Activated naive CD8-positive, alpha-beta T cell treated with anti-CD3 and anti-CD28 coated beads, Interleukin-2, amount 10 ng/mL, durations not matched to agents 7 days and 5 days (primary cell): ENCODE results near the gene DYNLL1. TPM values are rescaled to one million over a fixed set of nuclear protein-coding genes. Genes with fewer than 3 reads are reported as not detected.
"Not testable (repeated sequence)": the region's sequence is repeated elsewhere in the genome, so short reads cannot be mapped to it uniquely, and the experiment has no call there.

Experiments
- ATAC-seq: fragments of 150-1000 bp; cut with Tn5 transposase; one replicate; pipeline ENCODE4 v1.10.0; 2021; ENCODE audit warnings: low read depth, moderate library complexity
- POLR2A ChIA-PET: fragments of 350-600 bp; sonication (Branson Sonifier 250); formaldehyde crosslinking; loops from one replicate; lab custom pipeline; 2021; ENCODE audit warnings: antibody characterized with exemption; lab: Charles Lee
- DNase-seq: peaks from one replicate; pipeline ENCODE4 v3.0.0; 2021
- H3K27ac Mint-ChIP-seq: one replicate; pipeline ENCODE4 v1.8.0; 2022; ENCODE audit warnings: mild to moderate bottlenecking, mixed read lengths
- H3K27me3 Mint-ChIP-seq: one replicate; pipeline ENCODE4 v1.8.0; 2022; ENCODE audit warnings: mild to moderate bottlenecking, moderate library complexity, mixed read lengths
- H3K36me3 Mint-ChIP-seq: one replicate; pipeline ENCODE4 v1.8.0; 2021; ENCODE audit warnings: mild to moderate bottlenecking, mixed read lengths
- H3K4me1 Mint-ChIP-seq: one replicate; pipeline ENCODE4 v1.8.0; 2021; ENCODE audit warnings: mixed read lengths
- H3K4me3 Mint-ChIP-seq: one replicate; pipeline ENCODE4 v1.8.0; 2022; ENCODE audit warnings: mild to moderate bottlenecking, moderate library complexity, mixed read lengths
- H3K9me3 Mint-ChIP-seq: one replicate; pipeline ENCODE4 v1.8.0; 2021; ENCODE audit warnings: mixed read lengths
- total RNA-seq, 2 experiments: library from RNA; stranded (reverse); gene quantifications; one replicate each; pipeline ENCODE4 v1.2.3, GENCODE V29; 2021

DYNLL1 gene
- total RNA-seq, 2 experiments from 2014 or later, result 146 to 153 TPM

GRCh38 chr12:120481022-120481767 lies 14.7 kb upstream of the DYNLL1 start:
- ATAC-seq (no peak), DNase-seq (no peak)
- Mint-ChIP-seq H3K9me3 (no peaks in the 10 kb centered on the region), H3K27ac (no peak overlapping the region), H3K4me1 (peaks cover 5% of the 10 kb centered on the region), H3K27me3 (no peaks in the 10 kb centered on the region), H3K36me3 (peaks cover 4% of the 10 kb centered on the region), H3K4me3 (no peak overlapping the region)
- POLR2A ChIA-PET, result no interaction called here

- no peaks in the 10 kb centered on the region for H3K27me3 Mint-ChIP-seq
- no peak overlapping the region for H3K4me3 Mint-ChIP-seq
- H3K9me3 Mint-ChIP-seq, result no peaks in the 10 kb centered on the region
- POLR2A ChIA-PET, result no interaction called here
- peak overlapping the region; percentile 6 for H3K27ac Mint-ChIP-seq
- no peak for DNase-seq
- H3K36me3 Mint-ChIP-seq, result peaks cover 4% of the 10 kb centered on the region
- ATAC-seq, result no peak
- peaks cover 7% of the 10 kb centered on the region for H3K4me1 Mint-ChIP-seq
These were observed 12.3 kb upstream of the DYNLL1 start for GRCh38 chr12:120483621-120484020.

GRCh38 chr12:120485961-120486881 lies 9.7 kb upstream of the DYNLL1 start:
- ATAC-seq (no peak), DNase-seq (no peak)
- Mint-ChIP-seq H3K27me3 (no peaks in the 10 kb centered on the region), H3K36me3 (peaks cover 6% of the 10 kb centered on the region), H3K9me3 (no peaks in the 10 kb centered on the region), H3K27ac (no peak overlapping the region), H3K4me1 (peaks cover 3% of the 10 kb centered on the region), H3K4me3 (no peak overlapping the region)
- POLR2A ChIA-PET, result no interaction called here

GRCh38 chr12:120487552-120487951 lies 8.4 kb upstream of the DYNLL1 start:
- ATAC-seq, DNase-seq, H3K36me3 Mint-ChIP-seq, H3K4me3 Mint-ChIP-seq, H3K27me3 Mint-ChIP-seq, POLR2A ChIA-PET, H3K27ac Mint-ChIP-seq, H3K9me3 Mint-ChIP-seq, H3K4me1 Mint-ChIP-seq: not testable (repeated sequence)

GRCh38 chr12:120488057-120488640 lies 7.8 kb upstream of the DYNLL1 start:
- ATAC-seq (no peak), DNase-seq (no peak)
- Mint-ChIP-seq H3K4me3 (no peak overlapping the region), H3K9me3 (no peaks in the 10 kb centered on the region), H3K27me3 (no peaks in the 10 kb centered on the region), H3K4me1 (peaks cover 3% of the 10 kb centered on the region), H3K27ac (no peak overlapping the region), H3K36me3 (peaks cover 3% of the 10 kb centered on the region)
- POLR2A ChIA-PET, result no interaction called here

- Mint-ChIP-seq H3K27ac (no peak overlapping the region), H3K4me1 (peaks cover 3% of the 10 kb centered on the region), H3K27me3 (no peaks in the 10 kb centered on the region), H3K9me3 (no peaks in the 10 kb centered on the region), H3K36me3 (peaks cover 2% of the 10 kb centered on the region), H3K4me3 (no peak overlapping the region)
- DNase-seq (no peak), ATAC-seq (no peak)
- POLR2A ChIA-PET, result no interaction called here
These were observed 6.9 kb upstream of the DYNLL1 start for GRCh38 chr12:120489018-120489417.

GRCh38 chr12:120490325-120490724 lies 5.6 kb upstream of the DYNLL1 start:
- Mint-ChIP-seq H3K36me3 (peaks cover 2% of the 10 kb centered on the region), H3K4me3 (no peak overlapping the region), H3K27ac (no peak overlapping the region), H3K9me3 (no peaks in the 10 kb centered on the region), H3K27me3 (no peaks in the 10 kb centered on the region), H3K4me1 (peaks cover 7% of the 10 kb centered on the region)
- no peak for ATAC-seq
- POLR2A ChIA-PET, result no interaction called here
- DNase-seq, result no peak

- DNase-seq (no peak), ATAC-seq (no peak)
- Mint-ChIP-seq H3K9me3 (no peaks in the 10 kb centered on the region), H3K4me1 (peaks cover 10% of the 10 kb centered on the region), H3K27ac (no peak overlapping the region), H3K4me3 (no peak overlapping the region), H3K36me3 (peaks cover 2% of the 10 kb centered on the region), H3K27me3 (no peaks in the 10 kb centered on the region)
- POLR2A ChIA-PET, result no interaction called here
These were observed 4.9 kb upstream of the DYNLL1 start for GRCh38 chr12:120490833-120491512.

GRCh38 chr12:120495186-120495730 lies 655 bp upstream of the DYNLL1 start:
- Mint-ChIP-seq H3K9me3 (no peaks in the 10 kb centered on the region), H3K4me3 (peak overlapping the region; percentile 98), H3K27me3 (no peaks in the 10 kb centered on the region), H3K4me1 (peaks cover 28% of the 10 kb centered on the region), H3K36me3 (peaks cover 24% of the 10 kb centered on the region), H3K27ac (peak overlapping the region; percentile 78)
- DNase-seq, result no peak
- POLR2A ChIA-PET, result interaction anchor here (1.0 to 2.6 kb wide), 4 partner anchors 10 to 86 kb away, joined by 3 to 16 read pairs (median 4); partner anchors contain the start of genes POP5 and SRSF9
- no peak for ATAC-seq

GRCh38 chr12:120496413-120497340 lies 764 bp downstream of the DYNLL1 start:
- Mint-ChIP-seq H3K27ac (peak overlapping the region; percentile 84), H3K4me3 (peak overlapping the region; percentile 98), H3K27me3 (no peaks in the 10 kb centered on the region), H3K4me1 (peaks cover 28% of the 10 kb centered on the region), H3K9me3 (no peaks in the 10 kb centered on the region), H3K36me3 (peaks cover 24% of the 10 kb centered on the region)
- ATAC-seq, result peak; percentile 27
- POLR2A ChIA-PET, result interaction anchor here (0.6 to 2.6 kb wide), 14 partner anchors 12 to 334 kb away, joined by 3 to 16 read pairs (median 3); partner anchors contain the start of genes COQ5, POP5, RNU4-2 and RPLP0
- DNase-seq, result peak; percentile 50

GRCh38 chr12:120497524-120498150 lies 1.7 kb downstream of the DYNLL1 start:
- DNase-seq (no peak), ATAC-seq (no peak)
- no peaks in the 10 kb centered on the region for H3K9me3 Mint-ChIP-seq
- H3K4me1 Mint-ChIP-seq, result peaks cover 28% of the 10 kb centered on the region
- H3K27ac Mint-ChIP-seq, result peak overlapping the region; percentile 38
- H3K36me3 Mint-ChIP-seq, result peaks cover 24% of the 10 kb centered on the region
- H3K4me3 Mint-ChIP-seq, result peak overlapping the region; percentile 98
- H3K27me3 Mint-ChIP-seq, result no peaks in the 10 kb centered on the region
- POLR2A ChIA-PET, result interaction anchor here (1.1 to 2.6 kb wide), 3 partner anchors 28 to 296 kb away, joined by 3 to 16 read pairs (median 4); partner anchors contain the start of genes RNU4-2, RPLP0 and SRSF9
